Activated T-cell treated with anti-CD3 and anti-CD28 coated beads for 24 hours (primary cell): ENCODE measurements around the gene HAGH.
"Not testable (repeated sequence)": the region's sequence is repeated elsewhere in the genome, so short reads cannot be mapped to it uniquely, and the experiment has no call there.

Source experiments
- DNase-seq: peaks from one replicate; pipeline ENCODE4 v3.0.0-alpha.2; 2020; ENCODE audit warnings: low read depth

Gene HAGH

DNA sequence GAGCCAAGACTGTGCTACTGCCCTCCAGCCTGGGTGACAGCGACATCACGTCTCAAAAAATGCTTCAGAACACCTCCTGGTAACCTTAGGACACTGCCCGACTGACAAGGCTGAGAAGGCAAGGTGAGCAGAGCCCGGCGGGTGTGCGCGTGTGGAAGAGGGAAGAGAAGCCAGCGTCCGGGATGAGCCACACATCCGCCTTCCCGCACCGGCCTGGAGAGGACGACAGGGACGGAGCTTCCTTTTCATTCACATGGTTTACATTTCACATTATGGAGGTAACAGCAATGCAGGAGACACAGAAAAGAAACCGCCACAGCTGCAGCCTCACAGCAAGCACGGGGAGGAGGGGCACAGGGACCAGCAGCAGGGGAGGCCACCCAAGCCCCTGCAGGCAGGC lies 16.5 kb downstream of the HAGH start:
- no peak for DNase-seq

DNA sequence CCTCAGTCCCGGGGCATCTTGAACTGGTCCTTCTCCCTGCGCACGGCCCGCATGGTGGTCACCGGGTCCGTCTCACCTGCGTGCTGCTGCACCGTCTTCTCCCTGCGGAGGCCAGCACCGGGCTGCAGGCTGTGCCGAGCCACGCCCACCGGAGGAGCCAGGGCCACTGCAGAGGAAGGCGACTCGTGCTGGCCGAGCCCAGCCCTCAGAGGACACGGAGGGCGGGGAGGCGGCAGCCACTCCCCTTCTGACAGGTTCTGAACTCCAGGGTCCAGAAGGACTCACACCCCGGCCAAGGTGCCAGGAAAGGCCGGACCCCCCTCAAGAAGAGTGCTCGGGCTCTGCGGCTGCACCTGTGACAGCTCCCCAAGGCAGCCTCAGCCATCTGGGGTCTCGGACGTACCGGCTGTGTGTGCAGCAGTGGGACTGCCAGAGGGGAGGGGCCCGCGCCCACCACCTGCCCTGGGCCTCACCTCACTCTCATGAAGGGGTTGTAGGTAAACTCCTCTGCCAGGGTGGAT lies 17.3 kb downstream of the HAGH start:
- no peak for DNase-seq

DNA sequence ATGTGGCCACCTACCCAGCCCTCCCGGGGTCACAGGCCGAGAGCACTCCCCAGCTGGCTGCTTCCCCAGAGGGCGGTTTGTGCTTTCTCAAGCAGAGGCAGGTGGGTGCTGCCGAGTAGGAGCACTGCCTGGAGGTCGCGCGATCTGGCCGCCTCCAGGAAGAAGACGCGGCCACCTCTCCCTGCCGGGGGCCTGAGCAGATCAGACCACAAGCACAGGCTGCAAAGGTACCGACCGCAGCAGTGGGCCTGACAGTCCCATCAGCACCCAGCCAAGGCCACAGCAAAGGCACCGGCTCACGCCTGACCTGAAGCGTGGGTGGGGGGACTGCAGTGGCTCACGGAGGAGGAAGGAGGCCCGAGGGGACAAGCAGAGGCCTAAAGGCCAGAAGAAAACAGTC lies 17.9 kb downstream of the HAGH start:
- no peak for DNase-seq

DNA sequence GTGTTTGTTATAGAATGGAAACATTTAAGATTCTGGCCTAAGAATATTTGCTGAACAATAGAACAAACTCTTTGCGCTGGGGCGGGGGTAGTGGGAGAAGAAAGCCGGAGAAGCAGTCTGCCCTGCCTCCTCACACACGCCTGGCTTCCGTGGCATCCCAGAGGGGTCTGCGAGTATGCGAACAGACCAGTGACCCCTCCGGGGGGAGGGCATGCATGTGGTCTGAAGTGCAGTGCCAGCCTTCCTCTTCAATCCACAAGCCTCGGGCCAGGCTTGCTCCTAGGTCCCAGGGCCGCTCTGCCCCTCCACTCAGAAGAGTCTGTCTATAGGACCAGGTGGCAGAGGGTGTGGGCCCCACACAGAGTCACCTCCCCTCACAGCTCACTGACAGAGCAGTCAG lies 19.0 kb downstream of the HAGH start:
- no peak for DNase-seq

DNA sequence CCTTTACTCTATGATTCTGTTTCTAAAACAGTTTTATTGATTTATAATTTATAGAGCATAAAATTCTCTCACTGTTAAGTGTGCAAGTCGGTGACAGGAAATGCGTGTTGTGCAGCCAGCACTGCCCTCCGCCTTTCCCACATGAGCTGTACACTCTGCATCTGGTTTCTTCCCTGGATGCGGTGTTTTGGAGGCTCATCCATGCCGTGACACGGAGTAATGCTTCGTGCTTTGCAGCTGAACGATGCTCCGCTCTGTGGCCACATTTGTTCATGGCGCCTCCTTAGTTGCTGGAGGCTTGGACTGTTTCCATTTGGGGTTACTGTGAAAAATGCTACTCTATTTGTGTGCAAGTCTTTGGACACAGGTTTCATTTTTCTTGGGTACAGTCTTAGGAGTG lies 25.9 kb downstream of the HAGH start:
- no peak for DNase-seq

DNA sequence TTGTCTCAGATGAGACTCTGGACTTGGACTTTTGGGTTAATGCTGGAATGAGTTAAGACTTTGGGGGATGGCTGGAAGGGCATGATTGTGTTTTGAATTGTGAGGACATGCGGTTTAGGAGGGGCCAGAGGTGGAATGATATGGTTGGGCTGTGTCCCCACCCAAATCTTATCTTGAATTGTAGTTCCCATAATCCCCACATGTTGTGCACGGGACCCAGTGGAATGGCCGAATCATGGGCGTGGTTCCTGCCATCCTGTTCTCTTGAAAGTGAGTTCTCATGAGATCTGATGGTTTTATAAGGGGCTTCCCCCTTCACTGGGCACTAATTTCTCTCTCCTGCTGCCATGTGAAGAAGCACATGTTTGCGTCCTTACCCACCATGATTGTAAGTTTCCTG lies 27.4 kb downstream of the HAGH start:
- not testable (repeated sequence) for DNase-seq

DNA sequence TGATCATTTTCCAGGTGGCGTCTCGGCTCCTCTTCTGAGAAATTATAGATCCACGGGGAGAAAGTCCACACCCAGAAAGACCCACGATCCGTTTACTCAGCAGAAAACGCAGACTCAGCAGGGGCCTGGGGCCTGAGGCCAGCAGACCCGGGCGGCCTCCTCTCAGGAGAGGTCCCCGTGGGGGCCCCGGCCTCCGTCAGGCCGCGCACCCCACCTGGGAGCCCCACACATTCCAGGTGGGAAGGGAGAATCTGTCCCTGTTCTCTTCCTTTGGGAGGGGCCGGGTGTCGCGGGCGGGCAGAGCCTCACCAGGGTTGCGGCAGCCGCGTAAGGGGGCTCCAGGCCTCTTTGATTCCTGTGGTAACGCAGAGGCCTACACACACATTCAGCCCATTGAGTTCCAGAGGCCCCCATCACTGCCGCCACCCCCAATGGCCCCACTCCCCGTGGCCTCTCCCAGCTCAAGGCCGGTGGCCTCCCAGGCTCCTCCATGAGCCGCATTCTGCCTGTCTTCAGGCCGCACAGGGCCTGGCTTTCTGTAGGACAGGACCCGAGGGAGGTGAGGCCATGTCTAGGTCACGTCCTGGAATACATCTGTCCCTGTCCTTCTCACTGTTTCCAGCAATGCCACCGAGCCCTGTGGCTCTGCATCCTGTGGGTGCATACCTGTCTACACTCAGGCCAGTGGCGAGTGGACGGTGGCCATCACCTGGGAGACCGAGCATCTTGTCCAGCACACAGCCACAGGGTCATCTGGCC lies 31.5 kb downstream of the HAGH start:
- DNase-seq, result no peak

DNA sequence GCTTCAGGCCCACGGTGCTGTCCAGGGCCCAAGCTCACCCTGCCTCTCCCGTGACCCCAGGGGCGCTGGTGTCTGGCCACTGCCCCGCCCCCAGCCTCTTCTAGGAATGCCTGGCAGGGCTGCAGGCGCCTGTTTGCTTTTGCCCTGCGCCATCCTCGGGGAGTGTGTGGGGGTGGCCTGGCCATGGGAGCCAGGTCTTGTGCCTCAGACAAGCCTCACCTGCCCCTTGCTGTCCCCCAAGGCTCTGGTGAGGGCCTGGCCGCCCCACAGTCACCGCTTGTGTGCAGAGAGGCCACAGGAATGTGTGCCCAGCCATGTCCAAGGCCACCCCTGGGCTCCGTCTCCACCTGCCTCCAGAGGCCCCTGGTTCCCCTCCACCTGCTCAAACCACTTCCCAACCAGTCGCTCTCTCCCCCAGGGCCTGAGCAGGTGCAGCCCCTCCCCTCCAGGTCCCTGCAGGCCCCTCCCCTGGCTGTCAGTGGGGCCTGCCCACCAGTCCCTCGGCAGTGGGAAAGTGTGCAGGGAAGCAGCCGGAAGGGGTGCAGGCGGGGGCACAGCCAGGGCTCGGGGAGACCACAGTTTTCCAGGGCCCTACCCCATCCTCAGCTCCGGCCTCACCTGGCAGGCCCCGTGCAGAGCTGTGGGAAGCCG lies 32.3 kb downstream of the HAGH start:
- no peak for DNase-seq

DNA sequence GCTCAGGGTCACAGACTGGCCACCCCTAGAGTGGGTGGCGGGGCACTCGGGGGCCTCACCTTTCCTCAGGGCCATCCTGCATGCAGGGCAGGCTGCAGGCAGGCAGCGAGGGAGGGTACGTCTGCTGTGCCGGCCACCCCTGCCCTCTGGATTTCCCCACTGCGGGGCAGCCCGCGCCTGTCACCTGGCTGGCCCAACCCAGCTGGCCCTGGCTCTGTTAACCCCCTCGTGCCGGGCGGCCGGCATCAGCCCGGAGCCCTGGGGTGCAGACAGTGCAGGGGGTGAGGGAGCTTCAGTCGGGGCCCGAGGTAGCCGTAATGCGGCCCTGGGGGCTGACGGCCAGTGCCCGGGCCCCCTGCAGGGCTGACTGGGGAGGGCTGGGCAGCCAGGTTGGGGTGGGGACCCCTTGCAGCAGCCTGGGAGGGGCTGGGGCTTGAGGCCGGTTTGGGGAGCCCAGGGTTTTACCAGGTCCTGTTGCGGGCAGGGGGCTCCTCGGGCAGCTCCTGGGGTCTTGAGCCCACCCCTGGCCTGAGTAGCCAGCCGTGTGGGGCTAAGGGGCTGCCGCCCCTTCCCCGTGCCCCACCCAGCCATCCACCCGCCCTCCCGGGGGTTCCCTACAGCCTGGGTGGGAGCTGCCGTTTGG lies 32.9 kb downstream of the HAGH start, which contains the start of gene IGFALS:
Gene IGFALS (minus strand): TSS at position 128 of the 643 bp plus-strand sequence. CDS start 53 bp downstream, at position 75.
- DNase-seq, result no peak

DNA sequence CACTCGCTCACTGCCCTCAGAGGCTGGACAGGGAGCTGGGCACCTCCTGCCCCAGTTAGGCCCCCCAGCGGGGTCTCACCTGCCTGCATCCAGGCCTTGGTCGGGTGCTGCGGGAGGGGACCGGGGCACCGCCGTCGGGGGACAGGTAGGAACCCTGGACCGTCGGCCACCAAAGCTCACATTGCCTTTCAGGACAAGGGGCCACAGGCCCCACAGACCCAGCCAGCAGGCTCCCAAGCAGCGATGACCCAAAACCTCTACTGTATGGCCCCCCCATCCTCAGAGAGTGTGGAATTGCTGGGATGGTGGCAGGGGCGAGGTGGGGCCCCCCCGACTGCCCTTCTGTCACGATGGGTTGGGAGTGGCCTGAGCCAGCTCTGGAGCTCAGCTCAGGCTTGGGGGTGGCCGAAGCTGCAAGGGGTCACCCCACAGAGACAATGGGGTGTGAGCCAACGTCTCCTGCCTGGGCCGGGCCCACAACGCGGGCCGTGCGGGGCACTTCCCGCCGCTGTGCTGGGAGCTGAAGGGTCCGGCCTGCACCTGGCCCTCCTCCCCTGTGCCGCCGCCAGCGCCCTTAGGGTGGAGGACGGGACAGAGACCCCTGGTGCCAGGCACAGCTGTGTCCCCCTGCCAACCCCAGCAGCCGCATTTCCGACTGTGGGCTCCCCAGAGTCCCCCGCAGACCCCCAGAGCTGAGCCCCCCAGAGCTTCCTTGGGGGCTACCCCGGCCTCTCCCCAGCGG lies 33.6 kb downstream of the HAGH start:
- no peak for DNase-seq

DNA sequence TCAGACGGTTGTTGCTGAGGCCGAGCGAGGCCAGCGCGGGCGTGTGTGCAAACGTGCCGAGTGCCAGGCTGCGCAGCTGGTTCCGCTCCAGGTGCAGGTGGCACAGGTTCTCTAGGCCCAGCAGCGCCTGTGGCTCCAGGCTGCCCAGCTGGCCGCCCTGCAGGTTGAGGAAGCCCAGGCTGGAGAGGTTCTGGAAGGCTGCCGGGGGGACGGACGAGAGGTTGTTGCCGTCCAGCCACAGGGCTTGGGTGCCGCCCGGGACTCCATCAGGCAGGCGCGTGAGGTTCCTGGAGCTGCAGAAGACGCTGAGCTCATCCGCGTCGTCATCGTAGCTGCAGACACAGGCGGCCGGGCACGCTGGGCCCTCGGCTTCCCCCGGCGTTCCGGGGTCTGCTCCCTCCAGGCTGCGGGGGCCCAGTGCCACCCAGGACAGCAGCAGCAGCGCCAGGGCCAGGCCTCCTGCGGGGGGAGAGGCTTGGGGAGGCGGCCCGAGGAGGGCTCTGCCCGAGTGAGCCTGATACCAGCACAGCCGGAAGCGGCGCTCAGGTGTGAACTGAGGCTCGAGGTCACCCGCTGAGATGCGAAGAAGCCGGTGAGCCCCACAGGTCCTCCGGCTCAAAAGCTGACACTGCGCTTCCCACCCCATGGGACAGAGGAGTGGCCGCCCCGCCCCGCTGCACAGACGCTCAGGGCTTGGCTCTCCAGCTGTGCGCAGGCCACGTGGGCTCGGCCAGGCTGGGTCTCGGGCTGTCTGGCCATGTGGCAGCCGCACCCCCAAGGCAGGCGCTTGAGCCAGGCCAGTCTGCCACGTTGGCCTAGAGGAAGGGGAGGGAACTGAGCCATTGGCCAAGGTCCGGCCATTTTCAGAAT lies 34.4 kb downstream of the HAGH start:
- no peak for DNase-seq

DNA sequence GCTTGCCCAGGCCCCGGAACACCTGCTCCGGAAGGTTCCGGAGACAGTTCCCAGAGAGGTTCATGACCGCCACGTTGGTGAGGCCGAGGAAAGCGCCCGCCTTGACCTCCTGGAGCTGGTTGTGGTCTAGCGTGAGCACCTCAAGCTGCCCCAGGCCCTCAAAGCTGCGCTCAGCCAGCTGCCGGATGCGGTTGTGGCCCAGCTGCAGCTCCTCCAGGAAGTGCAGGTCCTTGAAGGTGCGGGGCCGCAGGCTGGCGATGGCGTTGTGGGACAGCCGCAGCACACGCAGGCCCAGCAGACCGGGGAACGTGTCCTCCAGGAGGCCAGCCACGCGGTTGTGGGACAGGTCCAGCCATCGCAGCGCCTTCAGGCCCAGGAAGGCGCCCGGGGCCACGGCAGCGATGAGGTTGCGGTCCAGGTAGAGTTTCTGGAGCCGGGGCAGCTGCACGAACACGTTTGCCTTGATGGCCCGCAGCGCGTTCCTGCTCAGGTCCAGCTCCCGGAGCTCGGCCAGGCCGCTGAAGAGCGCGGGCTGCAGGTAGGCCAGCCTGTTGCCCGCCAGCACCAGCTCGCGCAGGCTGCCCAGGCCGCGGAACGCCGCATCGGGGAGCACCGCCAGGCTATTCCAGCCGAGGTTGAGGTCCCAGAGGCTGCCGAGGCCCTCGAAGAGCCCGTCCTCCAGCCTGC lies 35.2 kb downstream of the HAGH start:
- no peak for DNase-seq

DNA sequence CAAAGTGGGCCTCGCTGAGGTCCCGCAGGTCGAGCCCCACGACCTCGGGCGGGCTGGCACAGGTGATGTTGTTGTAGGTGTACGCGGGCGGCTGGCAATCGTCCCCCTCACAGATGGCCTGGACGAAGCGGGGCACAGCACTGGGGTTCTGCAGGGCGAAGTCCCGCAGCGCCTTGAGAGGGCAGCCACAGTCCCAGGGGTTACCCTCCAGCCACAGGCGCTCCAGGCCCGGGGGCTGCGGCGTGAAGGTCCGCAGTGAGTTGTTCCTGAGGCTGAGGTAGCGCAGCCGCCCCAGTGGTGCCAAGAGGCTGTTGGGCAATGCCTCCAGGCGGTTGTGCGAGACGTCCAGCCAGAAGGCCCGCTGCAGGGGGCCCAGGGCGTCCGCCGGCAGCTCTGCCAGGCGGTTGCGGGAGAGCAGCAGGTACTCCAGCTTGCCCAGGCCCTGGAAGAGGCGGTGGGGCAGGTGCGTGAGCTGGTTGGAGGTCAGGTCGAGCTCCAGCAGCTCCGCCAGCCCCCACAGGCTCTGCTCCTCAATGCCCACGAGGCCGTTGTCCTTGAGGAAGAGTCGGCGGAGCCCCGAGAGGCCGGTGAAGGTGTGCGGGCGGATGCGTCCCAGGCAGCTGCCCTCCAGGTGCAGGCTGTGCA lies 35.9 kb downstream of the HAGH start:
- no peak for DNase-seq

DNA sequence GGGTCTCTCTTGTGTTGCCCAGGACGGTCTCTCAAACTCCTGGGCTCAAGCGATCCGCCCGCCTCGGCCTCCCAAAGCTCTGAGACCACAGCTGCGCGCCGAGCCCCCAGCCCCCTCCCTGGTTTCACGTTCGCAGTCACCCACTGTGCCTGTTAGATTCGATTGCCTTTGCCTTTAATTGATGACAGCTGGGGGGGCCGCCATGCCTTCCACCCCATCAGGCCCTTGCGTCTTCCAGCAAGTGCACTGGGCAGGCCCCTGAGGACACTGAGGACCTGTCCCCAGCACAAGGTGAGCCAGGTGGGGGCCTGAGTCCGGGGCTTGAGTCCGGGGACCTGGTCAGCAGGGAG lies 36.4 kb downstream of the HAGH start:
- DNase-seq, result no peak

DNA sequence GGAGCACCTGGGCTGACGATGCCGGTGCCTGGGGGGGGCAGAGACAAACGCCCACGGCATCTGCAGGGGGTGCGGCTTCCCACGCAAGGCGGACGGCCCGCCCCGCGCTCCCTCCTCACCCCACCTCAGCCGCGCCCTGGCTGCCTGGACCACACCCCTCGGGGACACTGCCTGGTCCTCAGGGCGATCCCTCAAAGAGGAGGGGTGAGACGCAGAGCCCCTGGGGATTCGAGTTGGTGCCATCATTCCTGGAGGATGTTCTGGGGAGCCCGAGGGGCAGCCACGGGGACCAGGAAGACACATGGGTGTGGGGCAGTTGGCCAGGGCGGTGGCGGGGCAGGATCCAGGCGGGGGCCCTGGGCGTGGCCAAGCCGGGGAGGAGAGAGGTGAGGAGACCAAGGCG lies 37.0 kb downstream of the HAGH start:
- no peak for DNase-seq

DNA sequence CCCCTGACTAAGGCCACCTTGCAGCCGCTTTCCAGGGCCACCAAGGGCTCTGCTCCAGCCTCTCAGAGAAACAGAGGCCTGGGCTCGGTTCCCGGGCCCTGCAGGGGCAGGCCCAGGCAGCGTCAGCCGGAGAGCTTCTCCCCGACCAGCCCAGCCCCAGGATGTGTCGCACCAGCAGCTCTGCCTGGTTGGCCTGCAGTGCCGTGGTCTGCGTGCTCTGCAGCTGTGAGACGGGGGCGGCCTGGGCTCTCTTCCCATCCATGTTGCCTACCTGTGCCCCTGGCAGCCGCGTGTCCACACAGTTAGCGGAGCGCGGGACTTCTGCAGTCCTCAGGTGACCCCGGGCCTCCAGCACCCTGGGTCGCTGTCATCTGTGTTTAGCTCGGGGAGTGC lies 37.9 kb downstream of the HAGH start:
- DNase-seq, result no peak

DNA sequence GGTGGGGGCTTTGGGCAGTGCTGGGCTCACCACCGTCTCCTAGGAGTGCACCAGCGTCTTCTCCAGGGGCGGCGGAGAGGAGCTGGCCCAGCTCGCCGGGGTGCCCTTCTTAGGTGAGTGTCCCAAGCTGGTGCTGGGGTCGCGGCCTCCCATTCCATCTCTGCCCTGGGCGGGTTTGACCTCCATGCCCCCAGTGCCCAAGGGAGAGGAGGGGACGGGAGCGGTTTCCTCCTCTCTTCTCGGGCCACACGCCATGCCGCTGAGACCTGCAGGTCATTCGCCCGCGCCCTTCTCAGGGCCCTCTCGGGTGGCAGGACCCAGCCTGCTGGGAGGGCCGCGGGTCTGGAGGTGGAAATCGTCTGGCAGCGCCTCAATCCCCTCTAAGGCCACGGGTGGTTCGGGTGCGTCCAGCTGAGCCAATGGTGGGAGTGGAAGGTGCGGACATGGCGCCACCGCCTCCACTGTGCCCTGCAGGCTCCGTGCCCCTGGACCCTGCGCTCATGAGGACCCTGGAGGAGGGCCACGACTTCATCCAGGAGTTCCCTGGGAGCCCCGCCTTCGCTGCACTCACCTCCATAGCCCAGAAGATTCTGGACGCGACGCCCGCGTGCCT lies 38.4 kb downstream of the HAGH start:
- DNase-seq, result no peak

DNA sequence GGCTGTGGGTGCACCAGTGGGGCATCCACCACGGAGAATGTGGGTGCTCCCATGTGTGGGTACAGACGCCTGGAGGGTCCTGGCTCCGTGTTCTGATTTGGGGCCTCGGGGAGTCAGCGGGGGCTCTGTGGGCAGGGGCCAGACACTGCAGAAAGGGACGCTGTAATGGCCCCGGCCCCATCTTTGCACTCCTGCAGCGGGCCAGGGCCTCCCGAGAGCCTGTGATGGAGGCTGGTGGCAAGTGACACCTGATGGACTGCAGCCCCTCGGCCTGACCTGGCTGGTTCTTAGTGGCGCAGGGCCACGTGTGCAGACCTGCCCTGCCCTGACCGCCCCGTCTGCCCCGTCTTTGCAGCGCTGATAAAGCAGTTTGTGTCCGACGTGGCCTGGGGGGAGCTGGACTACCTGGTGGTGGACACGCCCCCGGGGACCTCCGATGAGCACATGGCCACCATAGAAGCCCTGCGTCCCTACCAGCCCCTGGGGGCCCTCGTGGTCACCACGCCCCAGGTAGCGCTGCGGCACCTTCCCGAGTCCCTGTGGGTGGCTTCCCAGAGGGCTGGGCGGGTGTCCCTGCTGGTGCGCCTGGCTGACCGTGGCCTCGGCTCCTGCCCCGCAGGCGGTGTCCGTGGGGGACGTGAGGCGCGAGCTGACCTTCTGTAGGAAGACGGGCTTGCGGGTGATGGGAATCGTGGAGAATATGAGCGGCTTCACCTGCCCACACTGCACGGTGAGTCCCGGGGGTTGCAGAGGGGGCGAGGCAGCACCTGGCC lies 39.1 kb downstream of the HAGH start:
- no peak for DNase-seq

DNA sequence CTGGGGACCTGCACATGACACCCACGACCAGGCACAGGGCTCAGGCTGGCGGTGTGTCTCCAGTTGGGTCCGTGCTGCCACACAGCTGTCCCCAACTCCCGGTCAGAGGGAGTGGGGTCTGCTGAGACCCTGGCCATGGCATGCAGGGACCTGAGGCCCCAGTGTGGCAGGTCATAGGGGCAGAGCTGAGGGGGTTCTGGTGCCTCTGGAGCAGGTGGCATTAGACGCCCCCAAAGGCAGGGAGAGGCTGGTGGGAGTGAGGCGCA lies 39.6 kb downstream of the HAGH start:
- no peak for DNase-seq
